ENCODE data around the gene IER2.
A peak's percentile ranks its signal among the peaks of the same experiment; 100 is the strongest.

Gene IER2

DNA sequence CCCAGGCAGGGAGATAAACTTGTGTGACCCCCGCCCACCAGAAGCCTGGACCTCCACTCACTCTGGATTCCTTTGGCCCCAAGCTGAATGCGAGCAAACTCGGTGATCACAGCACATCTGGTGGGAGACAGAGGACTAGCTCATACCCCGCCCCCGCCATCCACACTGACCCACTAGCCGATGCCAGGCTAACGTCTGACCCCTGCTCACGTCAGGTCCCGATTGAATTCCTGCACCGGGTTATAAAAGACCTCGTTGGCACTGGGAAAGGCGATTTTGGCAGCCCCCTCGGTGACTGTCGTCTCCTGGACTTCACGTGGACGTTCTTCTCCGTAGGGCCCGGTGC lies 34.3 kb upstream of the IER2 start:
- H3K4me3 ChIP-seq (ENCODE audit: low read depth, low read length), result peak overlapping the region; percentile 83
- in situ Hi-C loops (cut with HindIII; ENCODE audit: low sequenced_read_pairs), result no loop called here
- DNase-seq (ENCODE audit: low read depth), result no peak
- TF ChIP-seq, protein P1, sequence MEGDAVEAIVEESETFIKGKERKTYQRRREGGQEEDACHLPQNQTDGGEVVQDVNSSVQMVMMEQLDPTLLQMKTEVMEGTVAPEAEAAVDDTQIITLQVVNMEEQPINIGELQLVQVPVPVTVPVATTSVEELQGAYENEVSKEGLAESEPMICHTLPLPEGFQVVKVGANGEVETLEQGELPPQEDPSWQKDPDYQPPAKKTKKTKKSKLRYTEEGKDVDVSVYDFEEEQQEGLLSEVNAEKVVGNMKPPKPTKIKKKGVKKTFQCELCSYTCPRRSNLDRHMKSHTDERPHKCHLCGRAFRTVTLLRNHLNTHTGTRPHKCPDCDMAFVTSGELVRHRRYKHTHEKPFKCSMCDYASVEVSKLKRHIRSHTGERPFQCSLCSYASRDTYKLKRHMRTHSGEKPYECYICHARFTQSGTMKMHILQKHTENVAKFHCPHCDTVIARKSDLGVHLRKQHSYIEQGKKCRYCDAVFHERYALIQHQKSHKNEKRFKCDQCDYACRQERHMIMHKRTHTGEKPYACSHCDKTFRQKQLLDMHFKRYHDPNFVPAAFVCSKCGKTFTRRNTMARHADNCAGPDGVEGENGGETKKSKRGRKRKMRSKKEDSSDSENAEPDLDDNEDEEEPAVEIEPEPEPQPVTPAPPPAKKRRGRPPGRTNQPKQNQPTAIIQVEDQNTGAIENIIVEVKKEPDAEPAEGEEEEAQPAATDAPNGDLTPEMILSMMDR (IDR thresholded peaks at IDR 0.05; ENCODE audit: low read depth, low read length, missing control alignments), result no peak

- H3K4me3 ChIP-seq (ENCODE audit: low read depth, low read length), result peak within 1 kb of the TSS; percentile 83
- DNase-seq (ENCODE audit: low read depth), result peak; percentile 83
- in situ Hi-C loops (cut with HindIII; ENCODE audit: low sequenced_read_pairs), result no loop called here
- TF ChIP-seq, protein P1 (IDR thresholded peaks at IDR 0.05; ENCODE audit: low read depth, low read length, missing control alignments), result no peak
Measured at GRCh38 chr19:13116282-13117175, 33.7 kb upstream of the IER2 start, which contains the start of gene TRMT1. TRMT1 (minus strand) TSS chr19:13116740; CDS start chr19:13116399, 341 bp downstream.

DNA sequence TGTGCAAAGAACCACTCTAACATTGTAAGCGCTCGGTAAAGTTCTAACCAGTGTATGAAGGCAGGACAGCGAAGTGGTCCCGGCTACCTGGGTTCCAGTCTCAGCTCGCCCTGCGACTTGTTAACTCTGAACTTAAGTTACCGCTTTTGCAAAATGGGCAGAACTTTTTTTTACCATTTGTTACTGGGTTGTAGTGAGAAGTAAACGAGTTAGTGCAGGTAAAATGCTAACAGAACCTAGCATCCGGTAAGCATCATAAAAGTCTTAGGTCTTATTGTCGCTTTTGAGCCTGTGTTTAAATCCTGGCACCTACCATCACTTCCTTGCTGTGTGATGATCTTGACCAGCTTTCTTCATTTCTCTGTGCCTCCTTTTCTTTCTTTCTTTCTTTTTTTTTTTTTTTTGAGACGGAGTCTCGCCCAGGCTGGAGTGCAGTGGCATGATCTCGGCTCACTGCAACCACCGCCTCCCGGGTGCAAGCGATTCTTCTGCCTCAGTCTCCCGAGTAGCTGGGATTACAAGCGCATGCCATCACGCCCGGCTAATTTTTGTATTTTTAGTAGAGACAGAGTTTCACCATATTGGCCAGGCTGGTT lies 32.9 kb upstream of the IER2 start:
- TF ChIP-seq, protein P1 (IDR thresholded peaks at IDR 0.05; ENCODE audit: low read depth, low read length, missing control alignments), result no peak
- in situ Hi-C loops (cut with HindIII; ENCODE audit: low sequenced_read_pairs), result no loop called here
- no peak for DNase-seq (ENCODE audit: low read depth)
- peak overlapping the region; percentile 83 for H3K4me3 ChIP-seq (ENCODE audit: low read depth, low read length)

DNA sequence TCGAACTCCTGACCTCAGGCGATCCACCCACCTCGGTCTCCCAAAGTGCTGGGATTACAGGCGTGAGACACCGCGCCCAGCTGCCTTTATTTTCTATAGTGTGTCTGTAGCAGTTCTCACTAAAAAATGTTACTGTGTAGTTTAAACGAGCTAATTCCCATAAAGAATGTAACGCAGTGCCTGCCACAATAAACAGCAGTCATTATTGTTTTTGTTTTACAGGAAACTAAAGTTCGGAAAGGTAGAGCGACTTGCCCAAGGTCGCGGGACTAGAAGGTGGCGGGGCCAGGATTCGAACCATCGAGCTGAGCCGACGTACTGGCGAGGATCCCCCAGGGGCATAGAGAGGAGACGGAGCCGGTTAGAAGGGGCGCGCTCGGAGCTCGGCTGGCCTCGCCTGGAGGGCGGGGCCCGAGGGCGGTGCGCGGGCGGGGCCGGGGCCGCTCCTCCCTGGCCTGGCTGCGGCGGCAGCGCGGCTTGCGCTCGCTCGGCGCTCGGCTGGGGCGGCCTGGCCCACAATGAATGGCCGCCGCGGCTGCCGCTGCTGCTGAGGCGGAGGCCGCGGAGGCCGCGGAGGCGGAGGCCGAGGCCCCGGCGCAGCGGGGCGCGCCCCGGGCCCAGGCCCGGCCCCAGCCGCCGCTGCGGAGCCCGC lies 32.3 kb upstream of the IER2 start, which contains the start of gene NACC1:
Gene NACC1, plus strand, starts transcription at position 493 of the 652 bp plus-strand sequence. CDS start 16,944 bp downstream, outside the sequence.
- in situ Hi-C loops (cut with HindIII; ENCODE audit: low sequenced_read_pairs), result no loop called here
- TF ChIP-seq, protein P1 (IDR thresholded peaks at IDR 0.05; ENCODE audit: low read depth, low read length, missing control alignments), result no peak

DNA sequence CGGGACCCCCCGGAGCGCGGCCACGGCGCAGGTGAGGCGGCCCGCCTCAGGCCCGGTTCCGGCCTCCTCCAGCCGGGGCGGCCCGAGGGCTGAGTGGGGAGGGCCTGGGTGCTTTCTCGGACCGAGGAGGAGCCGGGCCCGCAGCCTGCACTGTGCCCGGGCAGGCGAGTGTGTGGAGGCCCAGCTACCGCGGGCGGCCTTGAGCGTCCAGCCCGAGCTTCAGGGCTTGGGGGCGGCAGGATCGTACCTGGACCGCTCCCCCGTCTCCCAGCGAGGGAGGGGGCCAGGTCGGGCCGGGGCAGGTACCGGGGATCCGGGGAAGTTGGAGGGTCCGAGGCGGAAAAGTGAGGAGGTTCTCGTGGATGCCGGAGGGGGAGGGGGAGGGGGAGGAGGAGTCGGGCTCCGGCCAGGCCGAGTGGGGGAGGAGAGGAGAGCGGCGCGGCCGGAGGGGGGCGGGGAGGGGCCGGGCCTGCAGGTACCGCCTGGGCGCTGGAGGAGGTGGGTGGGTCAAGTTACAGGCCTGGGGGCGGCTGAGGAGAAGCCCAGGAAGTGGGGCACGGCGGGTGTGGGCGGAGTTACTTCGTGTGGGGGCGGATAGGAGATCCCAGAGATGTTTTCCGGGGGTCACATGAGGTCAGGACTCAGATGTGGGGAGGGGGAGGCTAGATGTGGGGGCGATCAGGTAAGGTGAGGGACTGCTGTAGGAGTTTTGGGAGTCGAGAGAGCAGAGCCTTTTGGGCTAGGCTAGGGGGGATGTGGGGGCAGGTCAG lies 31.6 kb upstream of the IER2 start:
- no peak for DNase-seq (ENCODE audit: low read depth)
- in situ Hi-C loops (cut with HindIII; ENCODE audit: low sequenced_read_pairs), result no loop called here

More for the DNA sequence above, 32.3 kb upstream of the IER2 start, which contains the start of gene NACC1:
- H3K4me3 ChIP-seq (ENCODE audit: low read depth, low read length), result peak within 1 kb of the TSS; percentile 91
- peak; percentile 60 for DNase-seq (ENCODE audit: low read depth)

More for the DNA sequence above, 31.6 kb upstream of the IER2 start:
- H3K4me3 ChIP-seq (ENCODE audit: low read depth, low read length), result peak overlapping the region; percentile 91
- TF ChIP-seq, protein P1 (IDR thresholded peaks at IDR 0.05; ENCODE audit: low read depth, low read length, missing control alignments), result no peak

Measured in astrocyte of the cerebellum (primary cell).